Fibroblast of villous mesenchyme (primary cell): ENCODE measurements around the gene DNAJC1. TPM values are rescaled to one million over a fixed set of nuclear protein-coding genes. Genes with fewer than 3 reads are reported as not detected.

ENCODE experiments used
- DNase-seq: peaks from one replicate; pipeline ENCODE4 v3.0.0-alpha.2; 2010; ENCODE audit warnings: low read depth
- H3K4me3 ChIP-seq: 2 replicates; pipeline ENCODE4 v1.5.1; 2011; ENCODE audit warnings: low read depth, mild to moderate bottlenecking, low read length
- CTCF ChIP-seq: IDR thresholded peaks from 2 replicates; pipeline ENCODE4 v1.5.1; 2012; ENCODE audit warnings: low read depth, mild to moderate bottlenecking, low read length; ENCODE audit not compliant: insufficient read depth
- total RNA-seq: library from RNA; depleted of rRNA; stranded (reverse); fragments of >200 nt; gene quantifications from 2 replicates; pipeline ENCODE4 v1.2.3, GENCODE V29; 2012

Gene DNAJC1
- total RNA-seq, 1 donor = 53.5 TPM

- no peak overlapping the region for H3K4me3 ChIP-seq
- TF ChIP-seq CTCF = no peak
Measured at GRCh38 chr10:21990449-21990848, 13.1 kb downstream of the DNAJC1 start.

GRCh38 chr10:21989453-21990154 lies 13.9 kb downstream of the DNAJC1 start:
- H3K4me3 ChIP-seq = no peak overlapping the region
- DNase-seq = peak; percentile 55
- peak; percentile 53 for TF ChIP-seq CTCF

More at GRCh38 chr10:21990449-21990848, 13.1 kb downstream of the DNAJC1 start:
- no peak for DNase-seq

- peak; percentile 24 for DNase-seq
- TF ChIP-seq CTCF = no peak
- no peak overlapping the region for H3K4me3 ChIP-seq
Measured at GRCh38 chr10:21985541-21985940, 18.0 kb downstream of the DNAJC1 start.

GRCh38 chr10:21981118-21981517 lies 22.4 kb downstream of the DNAJC1 start:
- DNase-seq = no peak
- no peak for TF ChIP-seq CTCF
- H3K4me3 ChIP-seq = no peak overlapping the region

GRCh38 chr10:21980691-21981090 lies 22.8 kb downstream of the DNAJC1 start:
- no peak for TF ChIP-seq CTCF
- H3K4me3 ChIP-seq = no peak overlapping the region
- DNase-seq = no peak

- peak; percentile 34 for DNase-seq
- H3K4me3 ChIP-seq = no peak overlapping the region
- no peak for TF ChIP-seq CTCF
Measured at GRCh38 chr10:21978191-21978862, 25.2 kb downstream of the DNAJC1 start.
